BE2C (cell line): ENCODE measurements around the gene APOBEC3G.

ENCODE experiments used
- DNase-seq: peaks from one replicate; pipeline ENCODE4 v3.0.0-alpha.2; 2020
- H3K27me3 ChIP-seq: fragments of 250-450 bp; sonication (Bioruptor Pico); 2 replicates; pipeline ENCODE4 v1.5.1; 2020; ENCODE audit warnings: mild to moderate bottlenecking
- H3K36me3 ChIP-seq: fragments of 250-450 bp; sonication (Bioruptor Pico); 2 replicates; pipeline ENCODE4 v1.5.1; 2020; ENCODE audit warnings: mild to moderate bottlenecking
- H3K4me1 ChIP-seq: fragments of 250-450 bp; sonication (Bioruptor Pico); 2 replicates; pipeline ENCODE4 v1.5.1; 2020
- H3K4me3 ChIP-seq: 2 replicates; pipeline ENCODE4 v1.5.1; 2011; ENCODE audit warnings: low read depth, low read length
- H3K9me3 ChIP-seq: fragments of 250-450 bp; sonication (Bioruptor Pico); 2 replicates; pipeline ENCODE4 v1.5.1; 2020
- TF ChIP-seq, protein P1 (sequence below): IDR thresholded peaks from 2 replicates; pipeline ENCODE4 v1.5.1; 2012; ENCODE audit warnings: mild to moderate bottlenecking, low read depth, low read length

The APOBEC3G gene

DNA sequence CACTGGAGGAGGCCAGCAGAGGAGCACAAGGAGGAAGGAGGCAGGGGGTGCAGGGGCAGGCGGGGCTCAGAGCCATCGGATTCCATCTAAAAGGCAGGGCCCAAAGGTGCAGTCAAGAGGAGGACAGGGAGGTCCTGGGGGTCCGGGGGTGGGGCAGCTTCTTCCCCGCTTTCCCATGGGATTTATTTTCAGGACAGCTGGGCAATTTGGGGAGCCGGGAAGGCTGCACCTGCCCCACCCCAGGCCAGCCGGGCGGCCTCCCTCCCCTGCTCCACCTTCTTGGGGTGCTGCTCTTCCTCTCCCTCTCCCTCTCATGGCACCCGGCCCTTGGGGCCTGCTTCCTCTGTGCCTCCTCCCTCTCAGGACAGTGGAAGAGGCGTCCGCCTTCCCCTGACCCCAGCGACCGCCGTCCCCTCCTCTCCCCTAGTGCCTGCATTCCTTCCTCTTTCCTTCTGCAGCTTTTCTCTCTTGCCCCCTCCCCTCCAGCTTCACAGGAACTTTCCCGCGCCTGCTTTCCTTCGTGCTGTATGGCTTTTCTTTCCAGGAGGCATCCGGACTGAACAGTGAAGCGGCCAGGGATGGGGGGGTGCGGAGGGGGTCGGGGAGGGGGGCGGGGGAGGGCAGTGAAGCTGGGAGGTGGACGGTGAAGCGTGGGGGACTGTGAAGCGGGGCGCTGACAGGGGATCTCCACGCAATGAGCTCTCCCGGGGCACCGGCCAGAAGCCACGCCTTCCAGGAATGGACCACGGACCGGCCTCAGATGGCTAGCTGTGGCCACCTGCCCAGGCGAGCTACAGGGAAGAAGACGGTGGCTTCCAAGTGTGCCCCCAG lies 46.9 kb downstream of the APOBEC3G start:
- H3K4me3 ChIP-seq = no peak overlapping the region
- DNase-seq = no peak
- no peaks in the 10 kb centered on the region for H3K9me3 ChIP-seq
- H3K27me3 ChIP-seq = no peaks in the 10 kb centered on the region
- TF ChIP-seq, protein P1, sequence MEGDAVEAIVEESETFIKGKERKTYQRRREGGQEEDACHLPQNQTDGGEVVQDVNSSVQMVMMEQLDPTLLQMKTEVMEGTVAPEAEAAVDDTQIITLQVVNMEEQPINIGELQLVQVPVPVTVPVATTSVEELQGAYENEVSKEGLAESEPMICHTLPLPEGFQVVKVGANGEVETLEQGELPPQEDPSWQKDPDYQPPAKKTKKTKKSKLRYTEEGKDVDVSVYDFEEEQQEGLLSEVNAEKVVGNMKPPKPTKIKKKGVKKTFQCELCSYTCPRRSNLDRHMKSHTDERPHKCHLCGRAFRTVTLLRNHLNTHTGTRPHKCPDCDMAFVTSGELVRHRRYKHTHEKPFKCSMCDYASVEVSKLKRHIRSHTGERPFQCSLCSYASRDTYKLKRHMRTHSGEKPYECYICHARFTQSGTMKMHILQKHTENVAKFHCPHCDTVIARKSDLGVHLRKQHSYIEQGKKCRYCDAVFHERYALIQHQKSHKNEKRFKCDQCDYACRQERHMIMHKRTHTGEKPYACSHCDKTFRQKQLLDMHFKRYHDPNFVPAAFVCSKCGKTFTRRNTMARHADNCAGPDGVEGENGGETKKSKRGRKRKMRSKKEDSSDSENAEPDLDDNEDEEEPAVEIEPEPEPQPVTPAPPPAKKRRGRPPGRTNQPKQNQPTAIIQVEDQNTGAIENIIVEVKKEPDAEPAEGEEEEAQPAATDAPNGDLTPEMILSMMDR = no peak
- H3K4me1 ChIP-seq = no peaks in the 10 kb centered on the region
- H3K36me3 ChIP-seq = no peaks in the 10 kb centered on the region

DNA sequence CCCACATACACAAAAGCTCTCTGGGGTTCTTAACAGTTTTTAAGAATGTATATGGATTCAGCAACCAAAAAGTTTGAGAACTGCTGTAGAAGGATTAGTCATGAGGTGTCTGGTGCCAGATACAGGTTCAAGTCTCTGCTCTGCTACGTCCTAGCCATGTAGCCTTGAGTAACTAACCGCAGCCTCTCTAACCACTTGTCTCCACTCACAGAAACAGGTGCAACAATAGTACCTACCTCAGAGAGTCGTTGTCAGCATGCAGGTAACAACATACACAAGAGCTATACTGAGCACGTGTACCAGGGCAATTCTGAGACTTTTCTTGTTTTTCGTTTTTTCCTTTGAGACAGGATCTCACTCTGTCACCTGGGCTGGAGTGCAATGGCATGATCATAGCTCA lies 48.5 kb downstream of the APOBEC3G start:
- H3K4me1 ChIP-seq = no peaks in the 10 kb centered on the region
- TF ChIP-seq, protein P1 = no peak
- DNase-seq = no peak
- H3K36me3 ChIP-seq = no peaks in the 10 kb centered on the region
- no peak overlapping the region for H3K4me3 ChIP-seq
- no peaks in the 10 kb centered on the region for H3K27me3 ChIP-seq
- H3K9me3 ChIP-seq = no peaks in the 10 kb centered on the region

DNA sequence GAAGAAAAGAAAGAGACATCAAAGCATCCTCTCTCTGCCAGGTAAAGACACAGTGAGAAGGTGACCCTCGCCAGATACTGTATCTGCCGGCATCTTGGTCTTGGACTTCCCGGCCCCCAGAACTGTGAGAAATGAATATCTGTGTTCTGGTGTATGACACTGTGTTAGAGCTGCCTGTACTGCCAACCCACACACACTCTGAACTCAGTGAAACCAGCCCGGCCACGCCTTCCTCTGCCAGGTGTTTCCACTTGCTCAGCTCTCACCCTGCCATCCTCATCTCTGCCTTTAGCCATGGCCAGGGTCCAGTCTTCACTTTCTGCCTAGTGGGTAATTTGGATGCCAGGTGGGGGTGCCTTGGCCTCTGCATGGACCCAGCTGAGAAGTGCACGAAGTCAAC lies 51.4 kb downstream of the APOBEC3G start:
- no peak for DNase-seq
- Histone ChIP-seq H3K4me1 (no peaks in the 10 kb centered on the region), H3K27me3 (no peaks in the 10 kb centered on the region), H3K4me3 (no peak overlapping the region), H3K9me3 (no peaks in the 10 kb centered on the region), H3K36me3 (no peaks in the 10 kb centered on the region)
- TF ChIP-seq, protein P1 = no peak

DNA sequence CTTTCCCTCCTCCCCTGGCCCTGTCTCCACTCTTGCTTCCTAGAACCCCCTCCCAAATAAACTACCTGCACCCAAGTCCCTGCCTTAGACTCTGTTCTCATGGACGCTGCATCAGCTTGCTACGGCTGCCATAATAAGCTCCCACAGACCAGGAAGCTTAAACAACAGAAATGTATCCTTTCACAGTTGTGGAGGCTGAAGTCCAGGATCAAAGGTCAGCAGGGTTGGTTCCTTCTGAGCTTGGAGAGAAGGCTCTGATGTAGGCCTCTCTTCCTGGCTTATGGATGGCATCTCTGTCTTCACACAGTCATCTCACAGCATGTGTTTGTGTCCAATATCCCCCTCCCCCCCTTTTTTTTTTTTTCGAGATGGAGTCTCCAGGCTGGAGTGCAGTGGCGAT lies 52.0 kb downstream of the APOBEC3G start:
- Histone ChIP-seq H3K4me3 (no peak overlapping the region), H3K27me3 (no peaks in the 10 kb centered on the region), H3K36me3 (no peaks in the 10 kb centered on the region), H3K4me1 (no peaks in the 10 kb centered on the region), H3K9me3 (no peaks in the 10 kb centered on the region)
- DNase-seq = no peak
- TF ChIP-seq, protein P1 = no peak

DNA sequence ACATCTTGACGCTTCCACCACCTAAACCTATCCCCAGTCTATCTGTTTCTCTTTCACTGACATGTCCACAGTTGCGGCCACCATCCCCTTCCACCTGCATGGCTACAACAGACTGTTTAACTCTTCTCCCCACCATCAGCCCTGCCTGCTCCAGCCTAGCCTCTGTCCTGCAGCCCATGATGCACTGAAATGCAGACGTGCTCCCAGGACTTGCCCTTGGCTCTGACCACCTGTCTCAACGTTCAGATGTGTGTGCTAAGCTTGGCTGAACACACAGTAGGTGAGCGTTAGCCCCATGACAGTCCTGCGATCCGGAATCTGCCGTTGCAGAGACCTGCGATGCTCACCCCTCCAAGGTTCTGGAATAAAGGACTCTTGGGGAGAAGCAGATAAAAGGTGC lies 52.7 kb downstream of the APOBEC3G start:
- Histone ChIP-seq H3K36me3 (no peaks in the 10 kb centered on the region), H3K27me3 (no peaks in the 10 kb centered on the region), H3K4me3 (no peak overlapping the region), H3K9me3 (no peaks in the 10 kb centered on the region), H3K4me1 (no peaks in the 10 kb centered on the region)
- DNase-seq = no peak
- TF ChIP-seq, protein P1 = no peak

DNA sequence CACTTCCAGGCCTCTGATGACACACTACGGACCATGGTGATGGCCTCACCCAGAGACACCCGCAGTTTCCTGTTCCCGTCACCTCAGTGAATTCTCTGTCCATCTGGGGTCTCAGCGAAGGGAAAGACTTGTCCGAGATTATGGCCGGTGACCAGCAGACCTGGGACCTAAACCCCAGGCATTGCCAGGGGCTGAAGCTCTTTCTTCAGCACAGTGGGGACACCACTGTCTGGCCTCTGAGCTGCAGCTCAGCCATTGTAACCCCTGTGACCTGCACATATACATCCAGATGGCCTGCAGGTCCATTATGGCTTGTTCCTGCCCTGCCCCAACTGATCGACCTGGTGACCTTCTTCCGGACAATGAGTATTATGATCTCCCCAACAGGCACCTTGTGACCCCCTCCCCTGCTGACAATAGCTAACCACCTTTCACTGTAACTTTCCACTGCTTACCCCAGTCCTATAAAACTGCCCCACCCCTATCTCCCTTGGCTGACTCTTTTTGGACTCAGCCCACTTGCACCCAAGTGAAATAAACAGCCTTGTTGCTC lies 53.2 kb downstream of the APOBEC3G start:
- Histone ChIP-seq H3K27me3 (no peaks in the 10 kb centered on the region), H3K9me3 (no peaks in the 10 kb centered on the region), H3K4me3 (no peak overlapping the region), H3K36me3 (no peaks in the 10 kb centered on the region), H3K4me1 (no peaks in the 10 kb centered on the region)
- DNase-seq = no peak
- TF ChIP-seq, protein P1 = no peak
